HepG2 (cell line): ENCODE measurements around the gene GABRG3. TPM values are rescaled to one million over a fixed set of nuclear protein-coding genes. Genes with fewer than 3 reads are reported as not detected.

Experiments used
- ATAC-seq: fragments of 200-7000 bp; cut with Tn5 transposase; 3 replicates; pipeline ENCODE4 v1.9.1; 2020; ENCODE audit warnings: mild to moderate bottlenecking, moderate library complexity
- BruUV-seq: library from RNA; stranded (reverse); fragments of 400-500 nt; replicated peaks from 2 replicates; lab custom pipeline; 2021; lab: Mats Ljungman, UMichigan
- CTCF ChIA-PET: fragments of 300-600 bp; formaldehyde crosslinking; extraction: SDS; loops from one replicate; lab custom pipeline; 2021; ENCODE audit warnings: low total read pairs, inconsistent platforms, low intra/inter-chr PET ratio; lab: Yijun Ruan, JAX
- POLR2A ChIA-PET: fragments of 350-600 bp; sonication (Branson Sonifier 250); formaldehyde crosslinking; loops from one replicate; lab custom pipeline; 2020; ENCODE audit warnings: antibody characterized with exemption, inconsistent platforms; lab: Yijun Ruan, JAX
- DNase-seq: peaks from one replicate; pipeline ENCODE4 v3.0.0-alpha.2; 2015; ENCODE audit warnings: low spot score
- FAIRE-seq: peaks from 3 replicates; lab custom pipeline; 2011; peaks lifted over from hg19 to GRCh38; lab: Jason Lieb, UNC
- H2AFZ ChIP-seq: one replicate; pipeline ENCODE4 v1.6.1; 2011; ENCODE audit warnings: low read length, inconsistent platforms
- H3K27ac ChIP-seq: fragments of 300-600 bp; 3 replicates; pipeline ENCODE4 v1.8.0; 2011; ENCODE audit warnings: mixed run types, mild to moderate bottlenecking, mixed read lengths, low read length, inconsistent platforms; ENCODE audit not compliant: insufficient read depth; ENCODE audit errors: extremely low read length
- H3K27me3 ChIP-seq, 2 experiments: fragments of 200-600 bp in 1 of 2; 2 replicates in 1 of 2; 3 replicates in 1 of 2; pipeline versions ENCODE4 v1.6.0 to v1.8.0; 2011; ENCODE audit warnings: low read length in 2 of 2, mild to moderate bottlenecking in 2 of 2, moderate library complexity in 2 of 2, inconsistent platforms in 1 of 2; ENCODE audit not compliant: insufficient read depth in 2 of 2, control insufficient read depth in 1 of 2
- H3K36me3 ChIP-seq, 2 experiments: fragments of 200-600 bp in 1 of 2; replicated peaks in 1 of 2; 2 replicates in 1 of 2; 3 replicates in 1 of 2; pipeline versions ENCODE4 v1.5.1 to v1.8.0; 2011; ENCODE audit warnings: low read length in 2 of 2, inconsistent platforms in 1 of 2; ENCODE audit not compliant: insufficient read depth in 2 of 2, control insufficient read depth in 1 of 2
- H3K4me1 ChIP-seq: 2 replicates; pipeline ENCODE4 v1.5.1; 2012; ENCODE audit warnings: low read length, inconsistent platforms; ENCODE audit not compliant: insufficient read depth
- H3K4me2 ChIP-seq: 2 replicates; pipeline ENCODE4 v1.6.0; 2011; ENCODE audit warnings: low read depth, low read length, inconsistent platforms
- H3K4me3 ChIP-seq, 3 experiments: fragments of 200-600 bp in 1 of 3; sonication (generic), shearing (Covaris generic) in 1 of 3; replicated peaks in 1 of 3; 2 replicates each; pipeline ENCODE4 v1.5.1; 2011 to 2016; ENCODE audit warnings: low read length in 3 of 3, inconsistent platforms in 2 of 3, low read depth in 2 of 3, mild to moderate bottlenecking in 2 of 3, control low read depth in 1 of 3, mixed read lengths in 1 of 3; ENCODE audit not compliant: insufficient read depth in 1 of 3
- H3K79me2 ChIP-seq: one replicate; pipeline ENCODE4 v1.6.1; 2011; ENCODE audit warnings: low read length, inconsistent platforms; ENCODE audit not compliant: insufficient read depth
- H3K9ac ChIP-seq: 2 replicates; pipeline ENCODE4 v1.6.0; 2011; ENCODE audit warnings: mild to moderate bottlenecking, low read depth, low read length, inconsistent platforms; ENCODE audit not compliant: insufficient read depth
- H3K9me3 ChIP-seq: 2 replicates; pipeline ENCODE4 v1.5.1; 2012; ENCODE audit warnings: mild to moderate bottlenecking, low read length
- H4K20me1 ChIP-seq: 2 replicates; pipeline ENCODE4 v1.6.0; 2011; ENCODE audit warnings: inconsistent platforms, mild to moderate bottlenecking, low read length, moderate library complexity; ENCODE audit not compliant: insufficient read depth
- CHD2 ChIP-seq: IDR thresholded peaks from 2 replicates; pipeline ENCODE4 v1.6.1; 2011; ENCODE audit warnings: low read depth, low read length, improper control_type of control experiment
- ETV5 ChIP-seq: IDR thresholded peaks from 2 replicates; pipeline ENCODE4 v1.6.1; 2018; ENCODE audit warnings: missing biosample characterization, missing genetic modification reagents, inconsistent platforms, borderline replicate concordance
- GTF3A ChIP-seq: sonication (generic); formaldehyde crosslinking; conservative IDR thresholded peaks from 2 replicates; pipeline ENCODE4 v1.4.0; 2020; ENCODE audit warnings: mild to moderate bottlenecking, missing genetic modification reagents
- KDM4B ChIP-seq: sonication (generic); formaldehyde crosslinking; IDR thresholded peaks from 2 replicates; pipeline ENCODE4 v1.4.0; 2020; ENCODE audit warnings: missing genetic modification reagents
- NCOR1 ChIP-seq: fragments of 200-600 bp; sonication (generic); IDR thresholded peaks from 2 replicates; pipeline ENCODE4 v1.7.0; 2017; ENCODE audit warnings: antibody characterized with exemption, low read length, borderline replicate concordance
- NR0B2 ChIP-seq: sonication (generic); formaldehyde crosslinking; IDR thresholded peaks from 2 replicates; pipeline ENCODE4 v1.4.0; 2020; ENCODE audit warnings: mild to moderate bottlenecking, missing genetic modification reagents
- PITX1 ChIP-seq: sonication (generic); formaldehyde crosslinking; IDR thresholded peaks from 2 replicates; pipeline ENCODE4 v1.5.1; 2020; ENCODE audit warnings: mild to moderate bottlenecking, missing genetic modification reagents
- ZNF232 ChIP-seq: sonication (generic); formaldehyde crosslinking; IDR thresholded peaks from 2 replicates; pipeline ENCODE4 v1.4.0; 2020; ENCODE audit warnings: missing genetic modification reagents, borderline replicate concordance
- ZNF432 ChIP-seq: sonication (generic); formaldehyde crosslinking; IDR thresholded peaks from 2 replicates; pipeline ENCODE4 v1.5.0; 2020; ENCODE audit warnings: missing genetic modification reagents, mild to moderate bottlenecking, borderline replicate concordance
- ZNF549 ChIP-seq: sonication (generic); formaldehyde crosslinking; IDR thresholded peaks from 2 replicates; pipeline ENCODE4 v1.5.0; 2020; ENCODE audit warnings: missing genetic modification reagents
- WGBS: methylation state at CpG from one replicate; pipeline ENCODE4 v1.1.6; 2017; ENCODE audit warnings: low lambda C conversion rate; 5-methylcytosine and 5-hydroxymethylcytosine counted together
- in situ Hi-C: cut with HindIII; loops from 2 replicates; pipeline ENCODE4 v1.10.0; 2017; ENCODE audit warnings: low pct_unique_long_range_greater_than_20kb; ENCODE audit not compliant: extremely low pct_ligation_motif_present
- intact Hi-C: fragments of 100-400 bp; cut with micrococcal nuclease; formaldehyde crosslinking; loops from one replicate; pipeline ENCODE4 v1.10.0; 2022; ENCODE audit not compliant: unreplicated experiment
- polyA plus RNA-seq, 8 experiments: library from polyadenylated mRNA; depleted of rRNA in 3 of 8; stranded (reverse) in 7 of 8; unstranded in 1 of 8; fragments of >200 nt; fragmentation: Illumina TruSeq in 4 of 8; extraction: Trizol in 4 of 8; gene quantifications; 2 replicates each; pipeline versions ENCODE4 v1.2.1 to v1.2.3, GENCODE V29; 2011 to 2016; ENCODE audit warnings: low read depth in 4 of 8, missing spikeins in 1 of 8, mixed read lengths in 1 of 8; ENCODE audit not compliant: insufficient read depth in 1 of 8
- total RNA-seq, 5 experiments: library from RNA; depleted of rRNA; stranded (reverse); fragments of >200 nt; fragmentation: Illumina TruSeq; extraction: Trizol; gene quantifications; 2 replicates each; pipeline ENCODE4 v1.2.3, GENCODE V29; 2016; ENCODE audit warnings: low read depth in 1 of 5

Gene GABRG3
- total and polyA plus RNA-seq, 2 of the 13 experiments (the other 11 are each of a cell fraction or from before 2014, with no cell fraction given) = not detected

DNA sequence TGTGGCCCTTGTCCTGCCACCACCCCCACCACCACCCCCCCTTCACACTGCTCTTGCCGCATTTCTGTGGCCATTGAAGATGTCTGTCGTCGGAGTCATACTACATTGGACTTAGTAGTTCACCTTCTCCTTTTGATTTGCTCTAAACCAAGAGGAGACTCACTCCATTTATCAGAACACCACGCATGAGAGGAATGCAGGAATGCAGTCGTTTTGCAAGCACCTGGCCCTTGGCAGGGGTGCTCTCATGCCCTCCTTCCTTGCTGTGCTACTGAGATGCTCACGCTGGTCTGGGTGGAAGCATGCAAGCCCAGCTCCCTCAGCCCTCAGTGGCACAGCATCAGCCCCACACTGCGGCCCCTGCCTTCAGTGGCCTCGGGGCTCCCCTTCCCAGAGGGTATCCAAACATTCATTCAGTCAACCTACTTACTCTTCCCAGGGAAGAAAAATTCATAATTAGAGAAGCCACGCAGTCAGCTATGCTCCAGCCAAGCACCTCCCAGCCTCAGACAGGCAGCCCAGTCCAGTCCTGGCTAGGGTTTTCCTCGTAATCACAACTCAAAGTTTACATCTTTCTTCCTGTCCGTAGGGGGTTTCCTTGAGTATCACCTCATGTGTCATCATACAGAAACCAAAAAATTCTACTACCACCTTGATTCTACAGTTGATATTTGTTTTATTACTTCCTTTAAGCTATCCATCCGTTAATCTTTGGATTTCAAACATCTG, 520.0 kb downstream of the GABRG3 start (continued):
- TF ChIP-seq ZNF549 = no peak
- no peak for TF ChIP-seq GTF3A (CRISPR knock-in tag)
- TF ChIP-seq NR0B2 (CRISPR knock-in tag) = no peak
- TF ChIP-seq, all 625 proteins: peak for 0

- WGBS = 8% methylated on average over 10 of the region's 10 CpGs
- Histone ChIP-seq H3K9me3 (no peaks in the 10 kb centered on the region; the same call in none of the 2 replicates), H4K20me1 (no peaks in the 10 kb centered on the region)
- POLR2A ChIA-PET = no interaction called here
- no TSS peak for BruUV-seq
- no peak for TF ChIP-seq KDM4B (CRISPR knock-in tag)
- no peak for TF ChIP-seq NCOR1
- no peak for TF ChIP-seq CHD2
- TF ChIP-seq ETV5 (CRISPR knock-in tag) = no peak
- TF ChIP-seq PITX1 (CRISPR knock-in tag) = no peak
- TF ChIP-seq ZNF432 (CRISPR knock-in tag) = no peak
- no peak for TF ChIP-seq ZNF232 (CRISPR knock-in tag)
- TF ChIP-seq, all 625 proteins: peak for 0
- Histone ChIP-seq H3K27me3 (no peaks in the 10 kb centered on the region), H3K27ac (no peak overlapping the region), H3K4me1 (no peaks in the 10 kb centered on the region), H3K9ac (no peak overlapping the region), H2AFZ (no peak overlapping the region), H3K36me3 (no peaks in the 10 kb centered on the region), H3K4me2 (no peak overlapping the region), H3K79me2 (no peaks in the 10 kb centered on the region), H3K4me3 (no peak overlapping the region)
- no peak for DNase-seq
- in situ Hi-C loops (no loop called here), intact Hi-C loops (no loop called here)
- CTCF ChIA-PET = no interaction called here
- FAIRE-seq = no peak
- no peak for ATAC-seq
These were observed 521.0 kb downstream of the GABRG3 start for GRCh38 chr15:27491666-27492621.
